Vagina (tissue), 2 donors: ENCODE measurements around the gene EFEMP1. TPM values are rescaled to one million over a fixed set of nuclear protein-coding genes. Genes with fewer than 3 reads are reported as not detected.
"Not testable (repeated sequence)": the region's sequence is repeated elsewhere in the genome, so short reads cannot be mapped to it uniquely, and the experiment has no call there.

Source experiments
- DNase-seq, 2 donors: peaks; one replicate each; pipeline ENCODE4 v3.0.0-alpha.2; 2017; ENCODE audit errors: extremely low spot score in 2 of 2
- H3K27ac ChIP-seq: fragments of 200-600 bp; sonication (generic); one replicate; pipeline ENCODE4 v1.5.1; 2019
- H3K27me3 ChIP-seq: fragments of 200-600 bp; sonication (generic); one replicate; pipeline ENCODE4 v1.5.1; 2019
- H3K36me3 ChIP-seq, 2 donors: fragments of 200-600 bp; sonication (generic); one replicate each; pipeline ENCODE4 v1.5.1; 2017 to 2019
- H3K4me1 ChIP-seq: fragments of 200-600 bp; sonication (generic); one replicate; pipeline ENCODE4 v1.5.1; 2019
- H3K4me3 ChIP-seq, 2 donors: fragments of 200-600 bp; sonication (generic); 1 replicate in 1 of 2; 2 replicates in 1 of 2; pipeline ENCODE4 v1.5.1; 2016 to 2019
- H3K9me3 ChIP-seq: fragments of 200-600 bp; sonication (generic); one replicate; pipeline ENCODE4 v1.5.1; 2019
- CTCF ChIP-seq, 3 experiments: fragments of 450-650 bp in 2 of 3; fragments of 200-600 bp in 1 of 3; sonication (generic) in 1 of 3; IDR thresholded peaks; one replicate each; pipeline ENCODE4 v1.5.1; 2017 to 2019; ENCODE audit warnings: antibody characterized with exemption in 3 of 3, mild to moderate bottlenecking in 2 of 3, moderate library complexity in 2 of 3
- POLR2A ChIP-seq, 2 donors: fragments of 450-650 bp; IDR thresholded peaks; one replicate each; pipeline ENCODE4 v1.6.1; 2017; ENCODE audit warnings: antibody characterized with exemption in 2 of 2, mild to moderate bottlenecking in 2 of 2, moderate library complexity in 2 of 2
- POLR2AphosphoS5 ChIP-seq, 2 donors: sonication (generic); formaldehyde crosslinking; IDR thresholded peaks; one replicate each; pipeline ENCODE4 v1.9.0; 2017; ENCODE audit warnings: antibody characterized with exemption in 2 of 2, mild to moderate bottlenecking in 2 of 2, low read depth in 1 of 2; ENCODE audit not compliant: insufficient read depth in 1 of 2
- intact Hi-C: fragments of 100-400 bp; cut with DNase I; formaldehyde crosslinking; loops from one replicate; pipeline ENCODE4 v1.15.1; 2023
- total RNA-seq: library from RNA; depleted of rRNA; stranded (reverse); fragments of >200 nt; gene quantifications from one replicate; pipeline ENCODE4 v1.2.3, GENCODE V29; 2016

EFEMP1 gene
- total RNA-seq, 1 donor from 2014 or later = 235 TPM

DNA sequence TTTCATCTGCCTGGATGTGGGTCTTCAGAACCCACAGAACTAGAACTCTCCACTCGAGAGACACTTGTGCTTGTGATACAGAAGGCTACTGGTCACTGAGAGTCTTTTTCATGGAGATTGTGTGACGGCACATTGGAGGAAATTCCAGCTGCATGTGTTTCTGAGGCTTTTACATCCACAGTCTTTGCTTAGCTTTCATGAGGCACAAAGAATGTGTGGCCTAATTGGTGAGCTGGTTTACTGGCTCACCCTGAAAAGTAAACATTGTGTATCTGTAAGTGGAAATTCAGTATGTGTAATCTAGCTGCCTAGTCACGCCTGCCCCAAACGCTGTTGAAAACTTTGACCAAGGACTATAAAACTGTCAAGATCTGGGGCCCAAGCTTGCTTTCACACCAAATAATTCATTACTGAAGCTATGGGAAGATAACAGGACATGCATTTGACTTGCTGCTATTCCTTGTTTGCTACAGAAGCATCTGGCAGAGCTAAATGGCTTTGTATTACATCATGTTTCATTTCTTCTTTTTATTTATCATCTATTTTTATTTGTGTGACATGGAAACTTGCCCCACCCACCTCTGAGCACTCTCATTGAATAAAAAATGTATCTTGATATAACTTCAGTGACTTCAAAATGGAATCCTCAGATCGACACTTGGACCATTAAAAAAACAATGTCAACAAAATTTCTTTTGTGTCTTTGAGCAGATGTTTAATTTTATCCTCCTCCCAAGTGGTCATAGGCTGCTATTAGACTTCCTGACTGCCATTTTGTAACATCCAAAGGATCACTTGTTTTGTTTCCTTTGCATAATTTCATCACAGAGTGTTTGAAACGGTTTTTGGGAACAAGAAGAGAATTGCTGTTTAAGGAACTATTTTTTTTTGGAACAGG lies 80.2 kb downstream of the EFEMP1 start:
- peaks cover 20% of the 10 kb centered on the region for H3K4me1 ChIP-seq
- TF ChIP-seq POLR2AphosphoS5 (IDR thresholded peaks at IDR 0.05; ENCODE audit: insufficient read depth in 1 of 2, low read depth in 1 of 2) (peak in 1 of 2 donors; percentile 44), POLR2A (IDR thresholded peaks at IDR 0.05) (no peak), CTCF (IDR thresholded peaks at IDR 0.05) (no peak)
- H3K36me3 ChIP-seq = no peaks in the 10 kb centered on the region
- intact Hi-C loops = no loop called here
- no peaks in the 10 kb centered on the region for H3K9me3 ChIP-seq
- H3K27ac ChIP-seq = peak overlapping the region; percentile 15
- DNase-seq = no peak
- no peaks in the 10 kb centered on the region for H3K27me3 ChIP-seq
- H3K4me3 ChIP-seq = no peak overlapping the region

- Histone ChIP-seq H3K27ac (no peak overlapping the region), H3K27me3 (no peaks in the 10 kb centered on the region), H3K36me3 (no peaks in the 10 kb centered on the region), H3K4me3 (no peak overlapping the region), H3K4me1 (peaks cover 20% of the 10 kb centered on the region), H3K9me3 (no peaks in the 10 kb centered on the region)
- intact Hi-C loops = no loop called here
- TF ChIP-seq CTCF (IDR thresholded peaks at IDR 0.05) (no peak), POLR2A (IDR thresholded peaks at IDR 0.05) (no peak), POLR2AphosphoS5 (IDR thresholded peaks at IDR 0.05; ENCODE audit: insufficient read depth in 1 of 2, low read depth in 1 of 2) (no peak)
- DNase-seq = no peak
Measured at GRCh38 chr2:55842046-55842445, 81.5 kb downstream of the EFEMP1 start.

DNA sequence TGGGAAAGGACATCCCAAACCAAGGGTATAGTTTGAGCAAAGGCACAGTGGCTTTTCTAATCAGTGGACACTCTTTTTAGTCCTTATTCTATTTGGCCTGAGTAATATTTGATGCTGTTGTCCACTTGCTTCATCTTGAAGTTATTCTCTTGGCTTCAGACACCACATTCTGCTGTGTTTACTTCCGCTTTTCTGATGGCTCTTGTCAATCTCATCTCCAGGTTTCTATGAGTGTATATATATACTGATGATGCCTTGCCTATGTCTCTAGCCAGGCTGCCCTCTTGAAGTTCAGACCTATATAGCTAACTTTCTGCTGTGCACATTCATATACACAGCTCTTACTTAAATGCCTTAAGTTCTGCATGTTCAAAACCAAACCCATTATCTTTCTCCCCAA lies 83.1 kb downstream of the EFEMP1 start:
- DNase-seq = no peak
- no peaks in the 10 kb centered on the region for H3K36me3 ChIP-seq
- TF ChIP-seq POLR2AphosphoS5 (IDR thresholded peaks at IDR 0.05; ENCODE audit: insufficient read depth in 1 of 2, low read depth in 1 of 2) = no peak
- no peak for TF ChIP-seq CTCF (IDR thresholded peaks at IDR 0.05)
- no peak for TF ChIP-seq POLR2A (IDR thresholded peaks at IDR 0.05)
- no peaks in the 10 kb centered on the region for H3K27me3 ChIP-seq
- H3K4me1 ChIP-seq = peaks cover 20% of the 10 kb centered on the region
- no peak overlapping the region for H3K27ac ChIP-seq
- intact Hi-C loops = no loop called here
- no peaks in the 10 kb centered on the region for H3K9me3 ChIP-seq
- H3K4me3 ChIP-seq = no peak overlapping the region

GRCh38 chr2:55839182-55839819 lies 84.3 kb downstream of the EFEMP1 start:
- TF ChIP-seq POLR2A (IDR thresholded peaks at IDR 0.05) (no peak), POLR2AphosphoS5 (IDR thresholded peaks at IDR 0.05; ENCODE audit: insufficient read depth in 1 of 2, low read depth in 1 of 2) (no peak), CTCF (IDR thresholded peaks at IDR 0.05) (no peak)
- intact Hi-C loops = no loop called here
- DNase-seq = no peak
- H3K4me1 ChIP-seq = peaks cover 20% of the 10 kb centered on the region
- no peaks in the 10 kb centered on the region for H3K27me3 ChIP-seq
- H3K36me3 ChIP-seq = no peaks in the 10 kb centered on the region
- no peaks in the 10 kb centered on the region for H3K9me3 ChIP-seq
- no peak overlapping the region for H3K4me3 ChIP-seq
- no peak overlapping the region for H3K27ac ChIP-seq

GRCh38 chr2:55838653-55839052 lies 84.9 kb downstream of the EFEMP1 start:
- no peak overlapping the region for H3K4me3 ChIP-seq
- intact Hi-C loops = no loop called here
- TF ChIP-seq CTCF (IDR thresholded peaks at IDR 0.05) (no peak), POLR2AphosphoS5 (IDR thresholded peaks at IDR 0.05; ENCODE audit: insufficient read depth in 1 of 2, low read depth in 1 of 2) (no peak), POLR2A (IDR thresholded peaks at IDR 0.05) (no peak)

DNA sequence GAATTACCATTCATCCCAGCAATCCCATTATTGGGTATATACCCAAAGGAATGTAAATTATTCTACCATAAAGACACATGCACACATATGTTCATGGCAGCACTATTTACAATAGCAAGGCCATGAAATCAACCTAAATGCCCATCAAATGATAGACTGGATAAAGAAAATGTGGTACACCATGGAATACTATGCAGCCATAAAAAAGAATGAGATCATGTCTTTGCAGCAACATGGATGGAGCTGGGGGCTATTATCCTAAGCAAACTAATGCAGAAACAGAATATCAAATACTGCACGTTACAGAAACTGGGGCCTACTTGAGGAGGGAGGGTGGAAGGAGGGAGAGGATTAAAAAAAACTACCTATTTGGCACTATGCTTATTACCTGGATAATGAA lies 85.5 kb downstream of the EFEMP1 start:
- H3K27me3 ChIP-seq, H3K27ac ChIP-seq, H3K4me3 ChIP-seq, H3K36me3 ChIP-seq, intact Hi-C loops, DNase-seq, H3K9me3 ChIP-seq: not testable (repeated sequence)
- H3K4me1 ChIP-seq = peaks cover 12% of the 10 kb centered on the region

More at GRCh38 chr2:55838653-55839052, 84.9 kb downstream of the EFEMP1 start:
- Histone ChIP-seq H3K4me1 (peaks cover 16% of the 10 kb centered on the region), H3K27ac (no peak overlapping the region), H3K27me3 (no peaks in the 10 kb centered on the region), H3K9me3 (no peaks in the 10 kb centered on the region), H3K36me3 (no peaks in the 10 kb centered on the region)
- DNase-seq = no peak
